Amniotic epithelial cell (primary cell): ENCODE measurements around the gene DCDC2C.
"Not testable (repeated sequence)": the region's sequence is repeated elsewhere in the genome, so short reads cannot be mapped to it uniquely, and the experiment has no call there.

Experiments used
- DNase-seq: peaks from one replicate; pipeline ENCODE4 v3.0.0-alpha.2; 2010; ENCODE audit warnings: low read depth

DCDC2C gene, protein sequence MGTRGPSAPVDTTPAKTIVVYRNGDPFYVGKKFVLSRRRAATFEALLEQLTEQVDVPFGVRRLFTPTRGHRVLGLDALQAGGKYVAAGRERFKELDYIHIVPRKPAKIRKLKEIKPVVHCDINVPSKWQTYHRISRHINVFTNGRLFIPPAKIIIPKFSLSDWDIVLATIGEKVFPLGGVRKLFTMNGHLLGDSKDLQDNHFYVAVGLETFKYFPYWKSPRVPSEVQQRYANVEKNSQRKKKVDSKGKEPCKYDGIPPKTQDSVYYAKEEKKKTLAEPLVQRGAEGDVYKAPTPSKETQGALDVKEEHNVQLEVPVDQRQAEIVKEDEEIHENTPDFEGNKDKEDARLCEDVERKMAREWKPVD

DNA sequence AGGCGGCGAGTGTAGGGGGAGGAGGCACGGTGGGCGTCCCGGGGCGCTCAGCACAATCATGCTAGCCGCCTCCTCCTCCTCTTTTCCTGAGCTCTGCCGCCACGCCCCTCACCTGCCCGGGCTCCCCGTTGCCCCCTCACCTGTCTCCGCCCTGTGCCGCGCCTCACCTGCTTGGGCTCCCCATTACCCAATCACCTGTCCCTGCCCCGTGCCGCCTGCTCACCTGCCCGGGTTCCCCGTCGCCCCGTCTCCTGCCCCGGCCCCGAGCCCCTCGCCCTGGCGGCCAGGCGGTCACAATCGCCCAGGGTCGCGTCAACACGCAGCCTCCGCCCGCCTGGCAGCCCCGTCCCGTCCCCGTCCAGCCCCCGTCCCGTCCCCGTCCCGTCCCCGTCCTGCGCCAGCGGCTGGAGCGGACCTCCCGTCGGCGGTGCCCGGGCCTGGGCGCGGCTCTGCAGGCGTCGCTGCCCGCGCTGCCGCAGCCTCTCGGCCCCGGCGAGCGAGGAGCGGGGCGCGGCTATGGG, at the start of gene DCDC2C:
Gene DCDC2C, plus strand, starts transcription at position 340 of the 521 bp plus-strand sequence. Its CDS starts 177 bp downstream, at position 517.
- DNase-seq, result no peak

DNA sequence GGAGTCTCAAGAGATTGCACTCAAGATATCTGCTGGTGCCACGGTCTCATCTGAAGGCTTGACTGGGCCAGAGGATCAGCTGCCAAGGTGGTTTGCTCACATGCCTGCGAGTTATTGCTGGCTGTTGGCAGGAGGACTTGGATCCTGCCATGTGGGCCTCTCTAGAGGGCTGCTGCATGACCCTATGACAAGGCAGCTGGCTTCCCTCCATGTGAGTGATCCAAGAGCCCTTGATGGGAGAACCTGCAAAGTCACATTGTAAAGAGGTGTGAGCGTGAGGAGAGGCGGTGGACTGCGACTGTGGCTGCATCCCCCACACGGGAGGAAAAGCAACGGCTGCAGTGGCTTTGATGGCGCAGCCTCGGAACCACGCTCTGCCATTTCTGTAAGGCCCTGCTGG, 49.4 kb upstream of the DCDC2C start:
- DNase-seq, result no peak

DNA sequence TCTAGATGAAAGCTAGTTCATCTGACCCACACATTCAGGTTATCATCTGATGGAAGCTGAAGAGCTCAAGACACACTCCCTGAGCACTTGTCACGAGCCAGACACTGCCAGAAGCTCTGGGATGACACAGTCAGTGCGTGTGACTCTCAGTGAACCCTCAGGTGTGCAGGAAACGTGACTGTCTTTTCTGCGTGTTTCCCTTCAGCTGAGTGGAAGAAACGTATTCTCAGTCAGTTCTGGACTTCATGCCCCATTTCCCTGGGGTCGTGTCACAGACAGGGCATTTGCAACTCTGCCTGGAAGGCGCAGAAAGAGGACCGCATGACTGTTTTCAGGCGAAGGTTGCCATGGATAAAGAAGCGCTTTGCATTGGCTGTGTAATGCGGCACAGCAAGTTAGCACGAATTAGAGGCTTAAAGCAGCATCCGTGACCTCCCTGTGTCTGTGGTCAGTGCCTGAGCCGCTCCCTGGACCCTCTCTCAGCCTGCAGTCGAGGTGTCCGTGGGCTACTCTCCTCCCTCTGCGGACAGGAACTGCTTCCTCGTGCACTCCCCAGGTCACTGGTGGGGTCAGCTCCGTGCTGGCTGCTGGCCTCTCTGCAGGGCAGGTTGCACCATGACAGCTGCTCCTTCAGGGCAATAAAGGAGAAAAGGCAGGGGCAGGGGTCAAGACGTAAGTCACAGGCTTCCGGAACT, 48.7 kb upstream of the DCDC2C start:
- no peak for DNase-seq

DNA sequence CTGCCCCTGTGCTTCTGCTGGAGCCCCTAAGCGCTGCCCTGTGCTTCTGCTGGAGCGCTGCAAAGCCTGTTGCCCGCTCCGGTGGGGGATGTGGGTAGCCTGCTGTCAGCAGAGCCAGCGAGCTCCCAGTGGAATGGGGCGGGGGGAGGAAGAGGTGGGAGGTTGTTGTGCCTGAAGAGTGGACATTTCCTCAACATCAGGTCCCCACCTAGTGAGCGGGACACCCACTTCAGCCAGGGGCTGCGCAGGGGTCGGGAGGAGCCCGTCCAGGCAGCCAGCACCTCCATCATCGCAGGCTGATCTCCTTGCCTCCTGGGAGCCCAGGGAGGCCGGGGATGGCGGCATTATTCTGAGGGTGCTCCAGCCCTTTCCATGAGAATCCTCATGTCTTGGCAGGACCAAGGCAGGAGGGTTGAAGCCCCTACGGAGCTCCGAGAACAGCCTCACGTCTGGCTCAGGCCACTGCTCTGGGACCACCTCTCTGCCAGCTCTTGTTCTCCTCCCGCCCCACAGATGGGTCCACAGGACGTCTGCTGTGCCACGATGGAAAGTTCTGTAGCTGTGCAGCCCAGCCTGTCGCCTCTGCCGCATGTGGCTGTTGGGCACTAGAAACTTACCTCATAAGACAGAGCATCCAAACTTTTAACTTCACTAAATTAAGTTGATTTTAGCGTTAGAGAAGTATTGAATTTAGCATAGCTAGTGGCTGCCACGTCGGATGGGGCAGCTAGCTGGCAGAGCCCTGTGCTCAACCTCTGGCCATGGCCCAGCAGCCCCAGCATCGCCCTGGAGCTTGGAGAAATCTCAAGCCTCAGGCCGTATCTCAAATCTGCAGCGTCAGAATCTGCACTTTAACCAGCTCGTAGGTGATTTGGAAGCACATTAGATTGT, 47.3 kb upstream of the DCDC2C start:
- DNase-seq, result no peak

DNA sequence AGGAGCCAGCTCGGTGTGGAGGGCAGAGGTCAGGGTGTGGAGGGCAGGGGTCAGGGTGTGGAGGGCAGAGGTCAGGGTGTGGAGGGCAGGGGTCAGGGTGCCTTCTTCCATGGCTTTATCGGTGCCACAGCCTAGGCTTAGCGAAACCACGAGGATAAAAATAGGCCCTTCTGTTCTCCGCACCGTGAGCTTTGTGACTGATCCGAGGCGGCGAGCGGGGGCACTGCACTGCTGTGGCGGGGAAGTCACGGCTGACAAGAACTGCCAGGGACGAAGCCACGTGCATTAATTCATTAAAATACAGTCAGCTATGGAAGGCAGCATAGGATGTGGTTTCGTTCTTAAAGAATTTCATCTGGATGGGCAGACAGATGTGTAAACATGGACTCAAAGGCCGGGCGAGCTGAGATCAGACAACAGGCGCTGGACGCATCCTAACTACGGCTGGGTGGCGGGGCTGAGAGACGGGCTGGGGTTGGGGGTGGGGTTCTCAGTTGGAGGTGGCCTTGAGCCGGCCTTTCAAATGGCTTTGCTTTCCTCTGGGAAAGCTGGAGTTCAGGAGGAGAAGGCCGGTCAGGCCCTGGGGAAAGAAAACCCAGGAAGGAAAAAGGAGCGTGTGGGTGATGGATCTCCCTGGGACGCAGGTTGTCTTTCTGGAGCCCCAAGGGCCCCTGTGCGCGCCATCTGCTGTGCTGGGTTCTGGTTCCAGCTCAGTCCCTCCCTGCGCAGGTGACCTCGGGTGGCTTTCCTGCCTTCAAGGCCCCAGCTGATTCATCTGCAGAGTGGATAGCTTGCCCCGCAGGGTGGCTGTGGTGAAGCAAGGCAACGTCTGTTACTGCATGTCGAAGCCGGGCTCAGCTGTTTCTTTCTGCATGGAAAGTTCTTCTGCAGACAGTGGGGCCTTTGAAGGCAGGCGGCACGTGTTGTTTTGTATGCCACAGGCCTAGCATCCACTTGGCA, 46.3 kb upstream of the DCDC2C start:
- no peak for DNase-seq

DNA sequence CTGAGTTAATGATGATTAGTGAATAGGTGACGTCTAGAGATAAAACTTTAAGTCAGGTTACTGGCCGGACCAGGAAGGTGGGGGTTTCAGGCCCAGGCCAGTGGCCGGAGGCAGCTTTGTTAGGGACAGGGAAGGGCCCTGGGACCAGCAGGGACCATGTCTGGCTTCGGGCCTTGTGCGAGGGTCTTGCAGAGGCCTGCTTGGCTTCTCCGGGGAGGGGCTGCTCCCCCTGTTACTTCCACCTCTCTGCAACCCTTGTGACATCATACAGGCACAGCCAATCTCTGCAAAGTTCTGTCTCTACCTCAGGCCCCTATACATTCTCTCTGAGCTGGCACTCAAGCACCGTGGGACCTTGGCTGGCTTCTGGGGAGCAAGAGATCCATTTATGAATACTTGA, 45.5 kb upstream of the DCDC2C start, which contains the start of gene ALLC:
Gene ALLC, plus strand, starts transcription at position 320 of the 400 bp plus-strand sequence. CDS start 12,958 bp downstream, outside the sequence.
- no peak for DNase-seq

DNA sequence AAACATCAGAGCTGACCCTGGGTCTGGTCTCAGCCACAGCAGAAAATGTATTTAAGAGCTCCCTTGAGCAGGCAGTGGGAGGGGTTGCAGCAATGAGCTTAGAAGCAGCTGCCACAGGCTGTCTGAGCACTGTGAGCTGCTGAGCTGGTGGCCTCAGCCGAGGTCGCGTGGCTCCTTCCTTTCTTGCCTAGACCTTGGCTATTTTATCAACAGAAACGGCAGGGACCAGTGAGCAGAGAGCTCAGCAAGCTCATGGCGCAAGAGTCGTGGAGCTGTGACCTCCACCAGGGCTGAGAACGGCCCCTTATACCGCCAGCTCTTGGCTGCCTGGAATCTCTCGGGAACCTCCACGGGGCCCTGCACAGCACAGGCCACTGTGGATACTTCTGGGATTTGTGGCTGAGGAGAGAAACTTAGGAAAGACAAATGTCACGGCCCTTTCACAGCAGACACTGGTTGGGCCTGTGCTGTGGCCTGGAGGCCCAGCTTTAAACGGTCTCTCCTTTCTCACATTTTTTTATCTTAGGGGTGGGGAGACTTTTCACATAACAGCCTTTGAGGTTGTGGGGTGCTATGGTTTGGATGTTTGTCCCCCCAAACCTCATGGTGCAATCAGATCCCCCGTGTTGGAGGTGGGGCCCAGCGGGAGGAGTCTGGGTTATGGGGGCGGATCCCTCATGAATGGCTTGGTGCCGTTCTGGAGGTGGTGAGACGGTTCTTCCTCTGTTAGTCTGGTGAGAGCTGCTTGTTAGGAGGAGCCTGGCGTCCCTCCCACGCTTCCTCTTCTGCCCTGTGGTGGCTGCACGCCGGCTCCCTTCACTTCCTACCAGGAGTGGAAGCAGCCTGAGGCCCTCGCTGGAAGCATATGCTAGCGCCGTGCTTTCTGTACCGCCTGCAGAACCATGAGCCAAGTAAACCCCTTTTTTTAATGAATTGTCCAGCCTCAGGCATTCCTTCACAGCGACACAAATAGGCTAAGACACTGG, 43.6 kb upstream of the DCDC2C start:
- no peak for DNase-seq

DNA sequence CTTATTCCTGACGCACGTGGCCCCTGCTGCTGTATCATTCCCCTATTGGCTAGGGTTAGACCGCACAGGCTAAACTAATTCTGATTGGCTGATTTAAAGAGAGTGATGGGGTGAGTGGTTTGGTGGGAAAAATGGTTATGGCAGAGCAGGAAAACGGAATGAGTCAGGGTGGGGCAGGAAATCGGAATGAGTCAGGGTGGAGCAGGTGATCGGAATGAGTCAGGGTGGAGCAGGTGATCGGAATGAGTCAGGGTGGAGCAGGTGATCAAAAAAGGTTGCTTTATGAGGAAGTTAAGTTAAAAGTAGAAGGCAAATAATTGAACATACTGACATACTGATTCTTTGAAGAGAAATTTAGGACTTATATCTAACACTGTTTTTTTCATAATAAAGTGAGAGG, 42.7 kb upstream of the DCDC2C start:
- DNase-seq, result not testable (repeated sequence)

DNA sequence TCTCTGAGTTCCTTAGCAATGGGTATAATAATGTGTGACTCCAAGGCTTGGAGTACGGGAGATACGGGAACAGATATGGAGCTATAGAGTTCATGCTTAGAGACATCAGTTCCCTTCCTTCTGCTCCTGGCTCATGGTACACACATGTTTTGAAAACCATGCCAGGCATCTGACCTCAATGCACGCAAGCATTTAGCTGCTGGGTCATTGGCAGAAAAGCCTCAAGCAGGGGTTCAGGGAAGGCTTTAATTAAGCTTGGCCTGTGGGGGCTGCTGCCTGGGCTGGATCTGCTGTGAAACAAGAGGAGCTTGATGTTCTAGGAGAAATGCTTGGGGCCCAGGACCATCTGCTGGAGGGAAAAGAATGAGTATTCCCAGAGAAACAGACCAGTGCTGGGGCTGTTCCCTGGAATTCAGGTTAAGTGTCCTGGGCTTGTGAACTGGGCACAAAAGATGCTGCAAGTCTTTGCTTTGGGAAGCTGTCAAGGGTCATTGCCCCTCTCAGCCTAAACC, 42.2 kb upstream of the DCDC2C start:
- DNase-seq, result no peak

DNA sequence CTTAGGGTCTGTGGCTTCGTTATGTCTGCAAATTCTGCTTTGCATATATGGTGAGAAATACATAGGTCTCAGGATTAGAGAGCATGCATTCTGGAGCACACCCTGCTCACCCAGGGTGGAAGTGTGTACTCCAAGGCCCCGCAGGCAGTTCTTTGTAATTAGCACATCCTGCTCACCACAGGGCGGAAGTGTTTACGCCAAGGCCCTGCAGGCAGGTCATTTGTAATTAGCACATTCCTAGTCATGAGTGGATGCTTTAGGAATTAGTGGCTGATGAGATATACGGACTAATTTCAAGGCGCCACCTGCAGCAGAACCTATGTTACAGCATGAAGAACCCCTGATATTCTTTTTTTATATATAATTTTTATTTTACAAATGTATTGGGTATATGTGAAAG, 41.1 kb upstream of the DCDC2C start:
- no peak for DNase-seq

DNA sequence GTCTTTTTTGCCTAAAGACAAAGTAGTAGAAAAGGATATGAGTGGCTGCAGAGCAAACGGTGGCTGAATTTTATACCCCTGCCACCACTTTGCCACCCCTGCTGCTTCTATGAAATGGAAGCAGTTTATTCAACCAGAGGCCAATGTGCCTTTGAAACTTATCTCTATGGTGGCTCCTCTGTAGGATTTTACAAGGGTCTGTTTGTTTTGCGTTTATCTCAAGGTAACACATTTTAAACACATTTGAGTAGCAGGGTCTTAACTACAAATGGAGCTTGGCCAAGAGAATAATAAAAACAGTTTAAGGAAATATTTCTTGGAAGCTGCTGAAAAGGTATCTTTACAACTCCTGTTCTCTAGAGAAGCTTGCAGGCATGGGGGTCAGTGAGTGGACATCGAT, 39.3 kb upstream of the DCDC2C start:
- DNase-seq, result no peak

DNA sequence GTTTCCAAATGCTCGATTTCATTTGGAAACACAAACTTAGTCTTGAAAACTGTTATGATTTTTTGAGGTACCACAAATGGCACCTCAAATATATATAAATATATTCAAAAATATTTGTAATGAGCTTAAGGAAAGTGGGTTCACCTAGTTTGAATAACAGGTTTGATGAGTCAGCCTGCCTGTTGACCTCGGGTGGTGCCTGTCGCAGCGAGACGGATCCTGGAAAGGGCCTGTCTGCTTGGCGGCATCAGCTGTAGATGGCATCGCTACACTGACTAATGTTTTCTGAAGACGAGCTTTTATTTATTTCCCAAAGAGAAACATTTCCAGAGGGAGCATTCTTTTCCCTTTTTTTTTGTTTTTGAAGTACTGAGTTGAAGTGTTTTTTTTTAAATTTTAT, 38.5 kb upstream of the DCDC2C start:
- DNase-seq, result no peak

DNA sequence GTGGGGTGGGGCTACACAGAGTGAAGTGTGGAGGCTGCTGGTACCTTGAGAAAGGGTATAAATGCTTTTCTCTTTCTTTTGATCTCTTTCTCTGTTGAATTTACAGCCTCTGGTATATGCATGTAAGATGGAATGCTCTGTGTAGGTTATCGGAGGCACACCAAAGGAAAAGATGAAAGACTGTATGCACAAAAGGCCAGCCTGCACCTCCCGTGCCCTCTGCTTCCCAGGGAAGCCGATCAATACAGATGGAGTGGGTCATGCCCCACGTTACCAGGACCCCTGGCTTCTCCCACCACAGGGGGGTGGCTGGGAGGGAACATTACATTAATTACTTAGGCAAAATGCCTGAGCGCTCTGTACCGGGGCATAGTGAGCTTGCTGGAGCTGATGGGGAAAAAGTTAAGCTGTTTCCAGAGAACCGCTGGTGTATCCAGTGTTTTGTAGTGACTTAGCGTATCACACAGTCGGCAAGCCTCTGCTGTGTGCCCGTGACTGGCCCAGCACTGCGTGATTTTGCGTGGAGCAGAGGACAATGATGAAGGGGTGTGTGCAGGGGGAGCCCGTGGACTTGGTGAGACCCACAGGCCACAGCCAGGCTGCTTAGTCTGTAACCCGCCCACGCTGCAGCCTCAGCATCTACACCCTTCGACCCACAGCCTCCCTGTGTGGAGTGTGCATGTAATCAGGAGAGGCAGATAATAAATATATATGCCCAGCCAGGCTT, 37.3 kb upstream of the DCDC2C start:
- no peak for DNase-seq

DNA sequence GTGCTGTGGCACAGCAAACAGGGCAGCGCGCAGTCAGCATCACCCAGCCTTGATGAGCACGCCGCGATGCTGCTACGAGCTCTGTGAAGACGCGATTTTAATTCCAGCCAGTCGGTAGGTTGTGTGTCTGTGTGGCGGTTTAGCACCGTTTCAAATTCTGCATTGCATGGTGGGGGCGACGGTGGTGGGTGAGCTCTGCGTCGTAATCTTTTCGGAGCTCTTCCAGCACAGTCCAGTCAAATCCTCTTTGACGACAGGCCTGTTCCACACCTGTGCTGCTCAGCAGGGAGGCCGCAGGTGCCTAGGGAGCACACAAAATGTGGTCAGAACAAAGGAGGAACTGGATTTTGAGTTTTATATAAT, 36.8 kb upstream of the DCDC2C start:
- DNase-seq, result no peak

DNA sequence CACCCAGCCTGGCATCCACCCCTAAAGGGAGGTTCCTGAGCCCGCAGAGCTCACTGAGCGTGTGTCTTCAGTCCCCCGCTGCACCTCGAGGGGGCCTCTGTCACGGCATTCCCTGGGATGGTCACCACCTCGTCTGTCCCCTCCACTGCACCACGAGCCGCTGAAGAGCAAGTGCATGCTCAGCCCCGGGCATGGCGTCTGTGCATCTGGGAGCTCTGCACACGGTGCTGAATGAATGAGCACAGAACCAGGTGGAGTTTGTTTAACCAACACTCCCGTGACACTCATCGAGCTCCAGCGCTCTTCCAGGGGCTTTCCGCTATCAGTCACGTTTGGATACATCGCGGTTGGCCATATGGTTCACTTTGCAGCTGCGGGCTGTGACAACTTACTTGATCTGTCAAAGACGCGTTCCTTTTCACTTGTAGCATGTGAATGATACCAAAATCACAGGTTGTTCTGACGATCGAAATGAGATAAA, 36.2 kb upstream of the DCDC2C start:
- DNase-seq, result no peak

DNA sequence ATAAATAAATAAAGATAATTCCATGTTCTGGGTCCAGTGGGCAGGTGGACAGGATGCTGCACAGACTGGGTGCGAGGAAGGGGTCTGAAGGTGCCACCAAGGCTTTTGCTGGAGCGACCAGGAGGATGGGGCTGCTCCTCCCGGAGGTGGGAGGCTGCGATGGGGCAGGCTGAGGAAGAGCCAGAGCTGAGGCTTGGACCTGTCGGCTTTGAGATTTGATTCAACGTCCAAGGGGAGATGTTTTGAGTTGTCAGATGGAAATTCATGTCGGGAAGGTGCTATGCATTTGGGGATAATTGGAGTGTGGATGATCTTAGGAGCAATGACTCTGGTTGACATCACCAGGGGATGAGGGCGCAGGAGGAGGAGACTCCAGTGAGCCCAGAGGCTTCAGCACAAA, 33.7 kb upstream of the DCDC2C start:
- no peak for DNase-seq

DNA sequence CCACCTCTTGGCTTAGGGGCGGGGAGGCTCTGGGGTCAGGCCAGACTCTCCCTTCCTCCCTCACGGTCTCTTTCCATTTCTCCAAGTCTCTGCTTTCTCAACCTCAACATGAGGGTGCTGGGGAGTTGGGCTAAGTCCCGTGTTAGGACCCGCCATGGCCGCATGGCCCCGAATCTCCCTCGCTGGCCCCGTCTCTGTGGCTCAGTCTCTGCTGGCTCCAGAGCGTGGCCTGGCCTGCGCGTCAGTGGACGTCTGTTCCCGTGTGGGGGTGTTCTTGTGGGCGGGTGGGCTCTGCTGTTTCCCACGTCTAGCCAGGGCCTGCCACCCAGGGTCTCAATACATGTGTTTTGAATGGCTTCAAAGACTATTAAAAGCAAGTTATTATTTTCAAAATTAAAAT, 33.0 kb upstream of the DCDC2C start:
- no peak for DNase-seq

DNA sequence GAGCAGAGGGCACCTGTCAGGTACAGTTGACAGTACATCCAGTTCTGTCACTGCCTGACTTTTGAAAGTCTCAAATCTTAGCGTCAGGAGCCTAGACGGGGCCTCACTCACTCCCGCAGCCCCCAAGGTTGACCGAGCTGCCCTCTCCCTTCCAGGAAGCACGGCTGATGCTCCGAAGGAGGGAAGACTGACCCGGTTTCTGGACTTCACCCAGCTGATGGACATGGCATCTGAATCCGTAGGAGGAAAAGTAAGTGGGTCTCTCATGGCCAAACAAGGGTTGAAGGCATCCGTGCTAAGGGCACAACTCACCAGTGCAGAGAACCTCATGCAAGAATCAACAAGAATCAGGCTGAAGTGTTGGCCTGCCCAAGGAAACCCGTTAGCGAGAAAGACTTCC, 32.4 kb upstream of the DCDC2C start:
- no peak for DNase-seq
